Fibroblast of villous mesenchyme (primary cell): ENCODE measurements around the gene ZSCAN20. TPM values are rescaled to one million over a fixed set of nuclear protein-coding genes. Genes with fewer than 3 reads are reported as not detected.

Experiments
- DNase-seq: peaks from one replicate; pipeline ENCODE4 v3.0.0-alpha.2; 2010; ENCODE audit warnings: low read depth
- H3K4me3 ChIP-seq: 2 replicates; pipeline ENCODE4 v1.5.1; 2011; ENCODE audit warnings: low read depth, mild to moderate bottlenecking, low read length
- total RNA-seq: library from RNA; depleted of rRNA; stranded (reverse); fragments of >200 nt; gene quantifications from 2 replicates; pipeline ENCODE4 v1.2.3, GENCODE V29; 2012
- TF ChIP-seq, protein P1 (sequence below): IDR thresholded peaks from 2 replicates; pipeline ENCODE4 v1.5.1; 2012; ENCODE audit warnings: low read depth, mild to moderate bottlenecking, low read length; ENCODE audit not compliant: insufficient read depth

Gene ZSCAN20
- total RNA-seq, 1 donor, result 10.4 TPM

DNA sequence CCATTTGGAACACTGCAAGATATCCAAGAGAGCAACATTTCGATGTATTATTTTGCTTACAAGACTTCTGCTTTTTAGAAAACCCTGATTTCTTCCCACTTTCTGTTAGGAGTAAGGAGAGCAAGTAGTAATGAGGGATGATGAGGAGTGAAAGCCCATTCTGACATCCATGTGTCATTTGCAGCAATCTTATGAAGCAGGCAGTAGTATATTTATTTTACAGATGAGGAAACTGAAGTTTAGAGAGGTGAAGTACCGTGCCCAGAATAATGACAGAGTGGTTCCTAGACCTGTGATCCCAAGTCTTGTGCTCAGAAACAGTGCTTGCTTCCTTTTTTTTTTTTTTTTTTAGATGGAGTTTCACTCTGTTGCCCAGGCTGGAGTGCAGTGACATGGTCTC lies 7.1 kb upstream of the ZSCAN20 start:
- TF ChIP-seq, protein P1, sequence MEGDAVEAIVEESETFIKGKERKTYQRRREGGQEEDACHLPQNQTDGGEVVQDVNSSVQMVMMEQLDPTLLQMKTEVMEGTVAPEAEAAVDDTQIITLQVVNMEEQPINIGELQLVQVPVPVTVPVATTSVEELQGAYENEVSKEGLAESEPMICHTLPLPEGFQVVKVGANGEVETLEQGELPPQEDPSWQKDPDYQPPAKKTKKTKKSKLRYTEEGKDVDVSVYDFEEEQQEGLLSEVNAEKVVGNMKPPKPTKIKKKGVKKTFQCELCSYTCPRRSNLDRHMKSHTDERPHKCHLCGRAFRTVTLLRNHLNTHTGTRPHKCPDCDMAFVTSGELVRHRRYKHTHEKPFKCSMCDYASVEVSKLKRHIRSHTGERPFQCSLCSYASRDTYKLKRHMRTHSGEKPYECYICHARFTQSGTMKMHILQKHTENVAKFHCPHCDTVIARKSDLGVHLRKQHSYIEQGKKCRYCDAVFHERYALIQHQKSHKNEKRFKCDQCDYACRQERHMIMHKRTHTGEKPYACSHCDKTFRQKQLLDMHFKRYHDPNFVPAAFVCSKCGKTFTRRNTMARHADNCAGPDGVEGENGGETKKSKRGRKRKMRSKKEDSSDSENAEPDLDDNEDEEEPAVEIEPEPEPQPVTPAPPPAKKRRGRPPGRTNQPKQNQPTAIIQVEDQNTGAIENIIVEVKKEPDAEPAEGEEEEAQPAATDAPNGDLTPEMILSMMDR, result no peak
- DNase-seq, result no peak
- H3K4me3 ChIP-seq, result no peak overlapping the region

DNA sequence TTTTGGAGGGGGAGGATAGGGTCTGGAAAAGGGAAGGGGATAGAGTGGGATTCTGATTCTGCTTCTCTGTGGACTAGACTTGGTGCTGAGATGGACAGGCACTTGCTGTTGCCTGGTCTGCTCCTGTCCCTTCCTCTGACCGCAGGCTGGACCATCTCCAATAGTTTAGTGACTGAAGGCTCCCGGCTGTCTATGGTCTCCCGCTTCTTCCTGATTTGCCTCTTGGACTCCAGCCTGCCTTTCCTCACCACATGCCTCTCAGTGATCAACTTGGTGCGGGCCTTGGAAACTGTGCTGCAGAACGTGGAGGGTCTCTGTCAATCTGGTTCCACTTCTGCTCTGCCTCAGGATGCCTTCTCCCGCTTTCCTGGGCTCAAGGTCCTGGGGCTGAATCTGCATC lies 6.3 kb upstream of the ZSCAN20 start:
- TF ChIP-seq, protein P1, result no peak
- DNase-seq, result no peak
- no peak overlapping the region for H3K4me3 ChIP-seq

GRCh38 chr1:33468011-33468410 lies 4.4 kb upstream of the ZSCAN20 start:
- H3K4me3 ChIP-seq, result no peak overlapping the region
- no peak for DNase-seq
- TF ChIP-seq, protein P1, result no peak

- H3K4me3 ChIP-seq, result no peak overlapping the region
- DNase-seq, result no peak
- TF ChIP-seq, protein P1, result no peak
Measured at GRCh38 chr1:33468531-33468930, 3.9 kb upstream of the ZSCAN20 start.

DNA sequence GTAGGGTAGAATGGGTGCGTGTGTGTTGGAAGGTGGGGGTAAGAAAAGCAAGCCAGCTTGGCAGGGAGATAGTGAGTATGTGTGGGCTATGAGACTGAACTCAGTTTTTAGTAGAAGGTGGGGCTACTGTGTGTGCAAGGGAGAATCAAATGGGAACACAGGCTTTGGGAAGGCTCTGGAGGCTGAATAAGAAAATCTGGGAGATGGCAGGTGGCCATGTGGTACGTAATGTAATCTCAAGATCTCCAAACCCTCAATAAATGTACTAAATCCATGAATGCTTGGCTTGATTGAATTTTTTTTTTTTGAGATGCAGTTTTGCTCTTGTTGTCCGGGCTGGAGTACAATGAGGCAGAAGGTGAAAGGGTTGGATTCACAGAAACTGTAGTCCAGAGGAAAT lies 3.5 kb upstream of the ZSCAN20 start:
- TF ChIP-seq, protein P1, result no peak
- no peak overlapping the region for H3K4me3 ChIP-seq
- no peak for DNase-seq

DNA sequence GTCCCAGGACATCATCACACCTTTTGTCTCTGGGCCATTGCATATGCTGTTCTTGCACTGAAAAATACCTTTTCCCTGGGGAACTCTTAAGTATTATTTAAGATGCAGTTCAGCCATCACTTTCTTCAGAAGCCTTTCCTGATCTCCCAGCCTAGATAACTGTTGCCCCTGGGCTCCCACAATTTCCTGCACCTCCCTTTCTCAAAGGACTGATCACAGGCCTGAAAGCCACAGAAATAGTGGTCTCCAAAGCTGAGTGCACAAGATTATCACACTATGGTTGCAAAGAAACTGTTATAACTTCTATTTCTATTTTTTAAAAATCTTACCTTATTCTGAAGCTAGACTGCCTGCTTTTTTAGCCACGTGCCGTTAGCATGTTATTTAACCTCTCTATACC lies 2.8 kb upstream of the ZSCAN20 start:
- TF ChIP-seq, protein P1, result no peak
- no peak for DNase-seq
- H3K4me3 ChIP-seq, result no peak overlapping the region

DNA sequence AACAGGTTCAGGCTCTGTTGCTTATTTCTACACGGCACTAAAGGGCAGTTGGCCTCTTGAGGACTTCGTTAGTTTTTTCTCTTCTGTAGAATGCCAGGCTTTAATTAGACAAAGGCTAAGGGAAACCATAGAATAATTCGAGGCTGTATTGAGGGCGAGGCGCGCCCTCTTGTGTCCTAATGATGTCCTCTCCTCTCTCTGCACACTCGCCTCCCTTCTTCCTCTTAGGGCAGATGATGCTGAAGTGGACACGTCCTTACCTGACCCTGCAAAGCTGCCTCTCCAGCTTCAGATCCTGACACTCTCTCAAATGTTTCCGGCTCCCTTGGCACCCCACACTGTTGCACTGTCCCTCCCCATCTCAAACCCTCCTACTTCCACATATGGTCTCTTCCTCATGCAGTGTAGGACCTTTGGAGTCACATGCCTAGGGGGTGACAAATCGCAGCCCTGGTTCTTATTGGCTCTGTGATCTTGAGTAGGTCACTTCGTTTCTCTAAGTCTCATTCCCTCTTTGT lies 1.9 kb upstream of the ZSCAN20 start:
- DNase-seq, result peak; percentile 90
- H3K4me3 ChIP-seq, result no peak overlapping the region
- TF ChIP-seq, protein P1, result peak; percentile 87
